Stimulated activated CD8-positive, alpha-beta memory T cell treated with anti-CD3 and anti-CD28 coated beads, Interleukin-4, amount 100 ng/mL, for 1 hour (primary cell): ENCODE measurements around the gene KRT1.

Experiments used
- DNase-seq, 2 donors: peaks; one replicate each; pipeline ENCODE4 v3.0.0-alpha.2; 2020; ENCODE audit warnings: low read depth in 2 of 2, low spot score in 1 of 2

The KRT1 gene

DNA sequence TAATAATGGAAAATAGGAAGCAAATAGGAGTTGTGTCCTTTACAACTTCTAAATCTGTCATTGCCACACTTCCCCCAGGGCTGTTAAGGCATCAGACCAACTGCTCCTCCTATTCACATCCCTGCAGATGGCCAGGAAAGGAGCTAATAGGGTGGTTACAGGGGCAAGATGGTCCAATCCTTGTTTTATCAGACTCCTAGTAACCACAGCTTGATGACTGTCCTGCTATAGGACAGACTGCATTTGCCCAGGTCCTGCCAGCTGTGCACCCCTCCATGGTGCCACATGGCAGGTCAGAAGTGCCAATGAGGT is 17.3 kb downstream of the KRT1 start:
- no peak for DNase-seq

GRCh38 chr12:52662093-52662917 is 17.9 kb downstream of the KRT1 start:
- no peak for DNase-seq

DNA sequence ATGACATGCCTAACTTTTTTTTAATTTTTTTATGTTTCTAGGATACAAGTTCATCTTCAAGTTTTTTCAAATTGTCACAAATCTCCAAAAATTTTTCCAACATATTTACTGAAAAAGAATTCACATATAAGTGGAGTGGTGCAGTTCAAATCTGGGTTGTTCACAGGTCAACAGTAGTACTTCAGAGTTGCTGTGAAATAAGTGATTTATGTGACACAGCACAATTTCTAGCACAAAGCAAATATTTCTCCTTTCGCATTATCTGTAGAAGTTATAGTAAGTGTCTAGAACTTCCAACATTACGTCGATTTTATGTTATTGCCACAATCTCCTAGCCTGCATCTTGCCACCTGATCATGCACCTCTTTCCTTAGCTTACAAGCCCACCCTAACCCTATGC is 18.5 kb downstream of the KRT1 start:
- no peak for DNase-seq

GRCh38 chr12:52660934-52661499 is 19.2 kb downstream of the KRT1 start:
- DNase-seq, result no peak

GRCh38 chr12:52659951-52660350 is 20.3 kb downstream of the KRT1 start:
- no peak for DNase-seq

DNA sequence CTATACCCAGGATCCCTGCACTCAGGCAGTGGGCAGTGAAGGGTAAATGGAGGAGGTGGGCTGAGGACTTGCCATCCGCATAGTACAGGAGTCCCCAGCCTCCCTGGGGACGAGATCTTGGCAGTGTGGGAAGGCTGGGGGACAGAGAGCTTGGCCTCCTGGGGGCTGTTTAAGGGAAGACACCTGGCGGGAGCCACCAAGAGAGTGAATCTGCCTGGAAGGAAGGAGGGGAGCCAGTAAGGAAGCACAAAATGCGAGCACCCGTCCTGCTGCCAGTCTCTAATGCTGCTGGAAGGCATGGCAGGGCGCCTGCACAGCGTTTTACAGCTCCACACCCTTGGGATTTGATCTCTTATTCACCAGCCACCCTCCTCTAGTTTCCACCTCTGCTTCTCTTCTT is 20.8 kb downstream of the KRT1 start:
- no peak for DNase-seq

- DNase-seq, result no peak
Observed at GRCh38 chr12:52658196-52658595, 22.0 kb downstream of the KRT1 start.

- no peak for DNase-seq
Observed at GRCh38 chr12:52657250-52657902, 22.8 kb downstream of the KRT1 start.

GRCh38 chr12:52656616-52657015 is 23.6 kb downstream of the KRT1 start:
- DNase-seq, result no peak

DNA sequence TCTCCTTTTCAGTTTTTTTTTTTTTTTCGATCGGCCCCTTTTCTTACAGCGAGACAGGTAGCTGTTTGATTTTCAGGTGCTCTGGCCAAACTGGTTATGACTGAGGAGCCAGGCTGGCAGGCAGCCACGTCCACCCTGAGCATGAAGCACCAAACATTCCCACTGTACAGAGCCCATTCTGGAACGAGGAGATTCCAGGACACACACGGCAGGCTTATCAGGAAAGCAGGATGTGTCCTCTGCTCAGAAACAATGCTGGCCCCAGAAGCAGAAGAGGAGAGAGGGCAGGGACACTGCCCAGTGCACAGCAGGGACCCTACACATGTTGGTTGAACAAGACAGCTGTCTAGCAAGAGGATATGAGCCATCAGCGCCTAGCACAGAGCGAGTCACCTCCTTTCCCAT is 24.5 kb downstream of the KRT1 start:
- no peak for DNase-seq

- DNase-seq, result no peak
Observed at GRCh38 chr12:52655251-52655650, 25.0 kb downstream of the KRT1 start.

DNA sequence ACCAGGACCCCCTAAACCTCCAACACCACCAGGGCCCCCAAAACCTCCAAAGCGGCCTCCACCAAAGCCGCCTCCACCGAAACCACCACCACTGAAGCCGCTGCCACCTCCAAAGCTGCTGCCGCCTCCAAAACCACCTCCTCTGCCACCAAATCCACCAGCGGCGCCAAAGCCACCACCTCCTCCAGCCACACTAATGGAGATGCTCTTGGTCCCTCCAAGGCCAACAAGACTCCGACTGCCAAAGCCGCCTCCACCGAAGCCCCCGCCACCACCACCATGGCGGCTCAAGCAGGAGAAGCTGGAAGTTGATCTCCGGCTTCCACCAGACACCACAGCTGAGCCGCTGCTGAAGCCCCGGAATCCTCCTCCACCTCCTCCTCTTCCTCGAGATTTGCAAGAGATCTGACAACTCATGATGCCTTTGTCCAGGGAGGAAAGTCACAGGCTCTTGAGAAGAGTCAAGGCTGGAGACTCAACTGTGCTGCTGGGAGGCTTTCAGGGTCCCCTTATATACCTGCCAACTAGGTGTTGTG is 28.4 kb downstream of the KRT1 start, which contains the start of gene KRT2:
Gene KRT2 (minus strand): TSS at position 486 of the 536 bp plus-strand sequence. CDS start 69 bp downstream, at position 417.
- DNase-seq, result no peak

DNA sequence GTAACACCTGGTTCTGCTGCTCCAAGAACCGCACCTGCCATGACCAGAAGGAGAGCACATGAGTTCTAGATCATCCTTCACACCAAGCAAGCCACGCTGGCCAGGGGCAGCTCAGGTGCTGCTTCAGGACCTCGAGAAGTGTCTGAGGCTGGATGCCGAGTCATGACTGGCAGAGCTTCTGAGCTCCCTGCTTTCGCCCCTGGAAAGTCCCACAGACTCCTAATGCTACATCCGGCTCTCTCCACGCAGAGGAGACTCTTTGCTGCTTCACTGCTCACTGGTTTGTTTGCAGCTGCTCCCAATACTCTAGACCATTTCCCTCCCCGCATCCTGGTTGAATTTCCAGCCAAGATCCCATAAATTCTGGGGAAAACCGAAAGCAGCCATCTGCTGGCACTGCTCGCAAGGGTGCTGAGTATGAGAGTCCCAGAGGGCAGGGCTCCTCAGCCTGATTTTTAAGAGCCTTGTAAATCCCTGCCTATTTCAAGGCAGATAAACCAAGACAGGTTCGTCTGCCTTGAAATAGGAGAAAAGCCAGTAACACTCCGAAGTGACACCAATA is 29.6 kb downstream of the KRT1 start:
- no peak for DNase-seq

GRCh38 chr12:52649066-52649465 is 31.1 kb downstream of the KRT1 start:
- DNase-seq, result no peak

DNA sequence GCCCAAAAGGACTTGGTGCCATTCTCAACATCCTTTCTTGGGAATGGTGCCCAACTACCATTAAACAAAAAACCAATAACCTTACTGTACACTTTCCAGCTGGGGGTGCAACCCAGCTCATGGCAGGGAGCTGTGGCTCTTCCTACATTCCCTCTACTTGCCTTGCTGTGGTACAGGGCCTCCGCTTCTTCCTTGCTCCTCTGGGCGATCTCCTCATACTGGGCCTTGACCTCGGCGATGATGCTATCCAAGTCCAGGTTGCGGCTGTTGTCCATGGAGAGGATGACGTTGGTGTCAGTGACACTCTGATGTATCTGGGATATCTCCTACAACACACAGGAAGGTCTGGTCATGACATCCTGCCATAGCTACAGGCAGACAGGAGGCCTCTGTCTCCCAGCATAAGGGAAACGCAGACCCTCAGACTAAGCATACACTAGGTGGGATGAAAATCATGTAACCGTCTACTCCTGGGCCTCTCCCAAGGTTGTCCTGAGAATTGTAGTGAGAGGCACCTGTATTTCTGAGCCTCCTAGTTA is 32.1 kb downstream of the KRT1 start:
- DNase-seq, result no peak

DNA sequence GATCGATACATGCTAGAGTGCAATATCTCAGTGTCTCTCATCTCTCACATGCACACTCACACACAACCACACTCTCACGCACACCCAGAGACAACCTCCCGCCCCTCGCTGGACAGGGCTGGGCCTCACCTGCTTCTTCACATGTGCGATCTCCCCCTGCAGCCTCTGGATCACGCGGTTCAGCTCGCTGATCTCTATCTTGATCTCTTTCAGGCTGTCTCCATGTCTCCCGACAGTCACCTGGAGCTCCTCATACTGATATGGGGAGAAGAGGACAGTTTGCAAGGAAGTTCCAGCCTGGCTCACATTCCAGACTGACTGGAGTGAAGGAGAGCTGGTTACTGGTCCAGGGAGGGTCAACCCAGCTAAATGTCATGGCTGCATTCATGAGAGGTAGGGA is 32.6 kb downstream of the KRT1 start:
- DNase-seq, result no peak

GRCh38 chr12:52646613-52647012 is 33.6 kb downstream of the KRT1 start:
- DNase-seq, result no peak

DNA sequence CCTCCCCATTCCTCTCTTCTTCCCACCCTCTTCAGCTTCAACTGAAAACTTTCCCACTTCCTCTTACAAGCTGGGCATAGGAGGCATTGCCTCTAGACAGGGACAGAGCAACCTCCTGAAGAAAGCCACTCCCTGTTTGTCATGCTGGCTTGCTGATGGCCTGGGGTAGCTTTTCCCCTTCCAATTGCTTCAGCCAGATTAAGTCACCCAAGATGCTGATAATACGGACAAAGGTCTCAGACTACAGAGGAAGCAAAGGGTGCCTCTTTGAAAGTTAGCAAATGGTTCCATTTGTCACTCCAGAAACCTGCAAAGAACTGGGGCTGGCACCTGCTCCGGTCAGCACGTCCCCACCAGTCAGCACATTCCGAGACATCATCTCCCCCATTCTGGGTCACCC is 34.2 kb downstream of the KRT1 start:
- DNase-seq, result no peak

GRCh38 chr12:52645120-52645761 is 35.0 kb downstream of the KRT1 start:
- DNase-seq, result peak in 1 of 2 donors; percentile 21

DNA sequence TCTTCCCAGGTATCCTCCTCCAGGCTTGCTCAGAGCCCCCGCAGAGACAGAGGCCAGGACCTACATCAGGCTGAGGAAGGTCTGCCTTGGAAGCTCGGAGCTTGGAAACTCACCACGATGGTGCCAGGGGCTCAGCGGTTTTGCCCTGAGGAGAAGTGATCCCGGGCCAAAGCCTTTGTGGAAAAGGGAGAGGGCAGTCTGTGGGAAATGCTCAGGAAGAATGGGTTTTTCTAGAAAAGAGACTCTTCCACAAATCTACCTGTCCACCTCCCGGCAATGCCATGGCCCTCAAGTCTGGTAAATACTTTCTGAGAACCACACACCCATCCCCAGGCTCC is 36.2 kb downstream of the KRT1 start:
- no peak for DNase-seq
